HG02763 (cell line): Measurements from ENCODE around the gene TFE3.
"Not testable (repeated sequence)": the region's sequence is repeated elsewhere in the genome, so short reads cannot be mapped to it uniquely, and the experiment has no call there.

ENCODE experiments used
- ATAC-seq: cut with Tn5 transposase; IDR thresholded peaks from one replicate; pipeline ENCODE4 v1.9.1; 2021; ENCODE audit warnings: mild to moderate bottlenecking, moderate library complexity; ENCODE audit not compliant: unreplicated experiment

TFE3 gene

GRCh38 chrX:49002091-49002935 is 40.8 kb downstream of the TFE3 start, which contains the start of gene GRIPAP1:
GRIPAP1 (minus strand) TSS chrX:49002264; CDS start chrX:49002229, 35 bp downstream.
- ATAC-seq, result peak; percentile 72

- ATAC-seq, result peak; percentile 9
Observed at GRCh38 chrX:49001521-49002090, 41.6 kb downstream of the TFE3 start.

- ATAC-seq, result no peak
Observed at GRCh38 chrX:49000636-49001035, 42.5 kb downstream of the TFE3 start.

- no peak for ATAC-seq
Observed at GRCh38 chrX:48999030-48999429, 44.1 kb downstream of the TFE3 start.

- no peak for ATAC-seq
Observed at GRCh38 chrX:48998391-48998790, 44.8 kb downstream of the TFE3 start.

- ATAC-seq, result no peak
Observed at GRCh38 chrX:48997865-48998264, 45.3 kb downstream of the TFE3 start.

- ATAC-seq, result no peak
Observed at GRCh38 chrX:48997455-48997854, 45.7 kb downstream of the TFE3 start.

GRCh38 chrX:48996969-48997368 is 46.2 kb downstream of the TFE3 start:
- no peak for ATAC-seq

- ATAC-seq, result no peak
Observed at GRCh38 chrX:48992341-48992740, 50.8 kb downstream of the TFE3 start.

- no peak for ATAC-seq
Observed at GRCh38 chrX:48989483-48989882, 53.7 kb downstream of the TFE3 start.

- no peak for ATAC-seq
Observed at GRCh38 chrX:48983896-48984295, 59.3 kb downstream of the TFE3 start.

GRCh38 chrX:48983081-48983480 is 60.1 kb downstream of the TFE3 start:
- no peak for ATAC-seq

- ATAC-seq, result no peak
Observed at GRCh38 chrX:48981178-48981577, 62.0 kb downstream of the TFE3 start.

GRCh38 chrX:48980341-48980740 is 62.8 kb downstream of the TFE3 start:
- not testable (repeated sequence) for ATAC-seq
